ENCODE data around the gene ABCD1. TPM values are rescaled to one million over a fixed set of nuclear protein-coding genes. Genes with fewer than 3 reads are reported as not detected.
A peak's percentile ranks its signal among the peaks of the same experiment; 100 is the strongest.
"Not testable (repeated sequence)": the region's sequence is repeated elsewhere in the genome, so short reads cannot be mapped to it uniquely, and the experiment has no call there.

ABCD1 gene
- total RNA-seq, 1 donor from 2014 or later: 10.1 TPM

DNA sequence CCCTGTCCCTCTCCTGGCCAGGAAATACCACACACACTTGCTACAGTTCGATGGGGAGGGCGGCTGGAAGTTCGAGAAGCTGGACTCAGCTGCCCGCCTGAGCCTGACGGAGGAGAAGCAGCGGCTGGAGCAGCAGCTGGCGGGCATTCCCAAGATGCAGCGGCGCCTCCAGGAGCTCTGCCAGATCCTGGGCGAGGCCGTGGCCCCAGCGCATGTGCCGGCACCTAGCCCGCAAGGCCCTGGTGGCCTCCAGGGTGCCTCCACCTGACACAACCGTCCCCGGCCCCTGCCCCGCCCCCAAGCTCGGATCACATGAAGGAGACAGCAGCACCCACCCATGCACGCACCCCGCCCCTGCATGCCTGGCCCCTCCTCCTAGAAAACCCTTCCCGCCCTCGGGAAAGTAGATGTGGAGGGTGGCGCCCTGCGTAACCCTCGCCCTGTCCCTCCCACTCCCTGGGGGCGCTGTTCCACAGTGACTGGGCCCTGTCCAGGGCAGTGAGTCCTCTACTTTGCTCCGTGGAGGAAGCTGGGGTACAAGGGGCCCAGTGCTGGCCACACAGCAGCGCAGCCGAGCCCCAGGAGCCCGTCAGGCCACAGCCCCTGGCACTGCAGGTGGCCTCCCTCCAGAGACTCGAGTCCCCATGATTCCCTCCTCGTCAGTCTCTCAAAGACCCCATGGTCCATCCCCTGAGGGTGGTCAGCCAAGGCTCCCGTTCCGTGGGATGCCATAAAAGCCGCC, 19.0 kb downstream of the ABCD1 start:
- DNase-seq (ENCODE audit: low spot score) (peak; percentile 76), ATAC-seq (peak; percentile 62)
- intact Hi-C loops (cut with DNase I): not testable (repeated sequence)

DNA sequence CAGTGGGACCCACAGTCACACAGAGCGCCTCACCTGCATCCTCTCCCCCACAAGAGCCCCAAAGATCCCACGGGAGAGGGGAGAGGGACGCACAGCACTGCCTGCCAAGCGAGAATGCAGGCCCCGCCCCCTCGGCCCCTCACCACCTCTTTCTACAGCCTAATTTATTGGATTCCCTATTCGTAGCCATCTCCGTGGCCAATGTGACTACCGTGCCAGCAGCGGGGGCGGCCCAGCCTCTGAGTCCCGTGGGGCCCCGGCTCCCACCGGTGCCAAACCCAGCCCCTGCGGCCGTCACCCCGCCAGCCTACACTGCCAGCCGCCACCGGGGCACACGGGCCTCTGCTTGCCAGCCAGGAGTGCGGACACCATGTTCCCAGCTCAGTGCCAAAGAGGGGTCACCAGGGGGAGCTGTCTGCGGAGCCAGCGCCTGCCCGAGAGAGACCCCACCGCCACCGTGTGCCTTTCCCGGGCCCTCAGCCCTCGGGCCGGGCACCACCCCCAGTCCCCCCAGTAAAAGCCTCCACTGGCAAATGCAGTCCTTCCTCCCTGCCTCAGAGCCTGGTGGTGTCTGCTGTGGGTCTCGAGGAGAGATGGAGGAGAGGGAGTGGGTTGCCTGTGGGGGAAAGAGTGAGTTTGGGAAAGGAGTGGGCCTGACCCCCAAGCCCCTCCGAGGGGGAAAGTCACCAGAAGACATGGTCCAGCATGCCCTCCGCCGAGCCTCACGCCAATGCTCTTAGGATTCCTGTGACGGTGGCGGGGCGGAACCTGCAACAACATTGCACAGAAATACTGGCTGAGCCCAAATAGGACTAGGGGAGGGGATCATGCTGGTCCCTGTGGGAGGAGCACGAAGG, 19.8 kb downstream of the ABCD1 start:
- DNase-seq (ENCODE audit: low spot score) (no peak), ATAC-seq (no peak)
- intact Hi-C loops (cut with DNase I): no loop called here

DNA sequence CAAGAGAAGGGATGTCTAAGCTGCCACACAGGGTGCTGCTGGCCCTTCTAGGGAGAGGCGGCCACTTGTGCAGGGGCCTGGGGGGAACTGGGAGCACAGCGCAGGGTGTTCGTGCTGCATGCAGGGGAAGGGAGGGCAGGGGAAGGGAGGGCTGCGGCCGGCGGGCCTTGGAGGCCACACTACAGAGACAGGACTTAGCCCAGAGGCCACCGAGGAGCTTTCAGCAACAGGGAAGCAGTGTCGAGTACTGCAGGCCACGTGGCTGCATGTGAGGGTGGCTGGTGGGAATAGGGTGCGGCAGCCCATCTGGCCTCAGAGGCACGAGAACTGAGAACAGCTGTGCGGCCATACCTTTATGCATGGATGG, 20.4 kb downstream of the ABCD1 start:
- DNase-seq (ENCODE audit: low spot score); intact Hi-C loops (cut with DNase I); ATAC-seq: not testable (repeated sequence)

DNA sequence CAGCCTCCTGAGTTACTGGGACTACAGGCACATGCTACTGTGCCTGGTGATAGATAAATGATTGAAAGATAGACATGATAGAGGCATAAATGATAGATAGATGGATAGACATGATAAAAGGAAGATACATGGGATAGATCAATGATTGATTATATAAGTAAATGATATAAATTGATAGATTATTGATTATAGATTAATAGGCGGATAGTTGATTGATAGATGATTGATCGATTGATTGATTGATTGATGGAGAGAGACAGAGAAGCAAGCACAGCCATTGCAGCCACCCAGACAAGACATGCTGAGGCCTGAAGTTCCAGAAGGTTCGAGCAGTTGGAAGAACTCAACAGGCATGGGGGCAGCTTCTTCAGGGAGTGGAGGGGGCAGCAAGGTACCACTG, 21.7 kb downstream of the ABCD1 start:
- DNase-seq (ENCODE audit: low spot score): no peak
- ATAC-seq: no peak
- intact Hi-C loops (cut with DNase I): no loop called here

DNA sequence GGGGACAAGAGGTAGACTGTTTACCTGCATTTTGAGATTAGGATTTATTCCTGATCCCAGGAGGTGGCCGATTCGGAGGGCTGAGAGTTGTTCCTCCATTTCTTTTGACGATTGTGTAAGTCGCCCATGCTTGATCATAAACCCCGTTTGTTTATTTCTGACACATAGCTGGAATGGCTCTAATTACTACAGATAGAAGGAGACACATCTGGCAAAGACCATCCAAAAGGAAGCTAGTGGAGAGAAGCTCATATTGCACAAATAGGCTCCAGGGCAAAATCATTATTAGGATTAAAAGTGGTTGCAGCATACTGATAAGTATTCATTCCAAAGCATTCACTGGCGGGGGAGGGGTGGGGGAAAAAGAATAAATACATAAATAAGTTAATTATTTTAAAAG, 22.3 kb downstream of the ABCD1 start:
- DNase-seq (ENCODE audit: low spot score); ATAC-seq; intact Hi-C loops (cut with DNase I): not testable (repeated sequence)

DNA sequence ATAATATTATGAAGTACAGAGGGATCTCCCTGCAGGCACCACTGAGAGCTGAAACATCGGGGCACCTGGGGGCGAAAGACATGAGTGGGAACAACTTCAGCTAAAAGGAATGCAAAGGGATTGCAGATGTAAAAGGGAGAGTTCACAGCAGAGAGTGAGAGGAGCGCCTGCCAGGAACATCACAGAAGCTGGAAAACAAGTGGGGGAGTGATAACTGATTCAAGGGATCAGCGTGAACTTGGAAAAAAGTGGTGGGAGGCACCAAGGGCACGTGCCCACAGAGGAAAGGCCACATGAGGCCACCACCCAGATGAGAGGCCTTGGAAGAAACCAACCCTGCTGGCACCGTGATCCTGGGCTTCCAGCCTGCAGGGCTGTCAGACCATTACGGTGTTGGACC, 24.4 kb downstream of the ABCD1 start:
- ATAC-seq; intact Hi-C loops (cut with DNase I): not testable (repeated sequence)

DNA sequence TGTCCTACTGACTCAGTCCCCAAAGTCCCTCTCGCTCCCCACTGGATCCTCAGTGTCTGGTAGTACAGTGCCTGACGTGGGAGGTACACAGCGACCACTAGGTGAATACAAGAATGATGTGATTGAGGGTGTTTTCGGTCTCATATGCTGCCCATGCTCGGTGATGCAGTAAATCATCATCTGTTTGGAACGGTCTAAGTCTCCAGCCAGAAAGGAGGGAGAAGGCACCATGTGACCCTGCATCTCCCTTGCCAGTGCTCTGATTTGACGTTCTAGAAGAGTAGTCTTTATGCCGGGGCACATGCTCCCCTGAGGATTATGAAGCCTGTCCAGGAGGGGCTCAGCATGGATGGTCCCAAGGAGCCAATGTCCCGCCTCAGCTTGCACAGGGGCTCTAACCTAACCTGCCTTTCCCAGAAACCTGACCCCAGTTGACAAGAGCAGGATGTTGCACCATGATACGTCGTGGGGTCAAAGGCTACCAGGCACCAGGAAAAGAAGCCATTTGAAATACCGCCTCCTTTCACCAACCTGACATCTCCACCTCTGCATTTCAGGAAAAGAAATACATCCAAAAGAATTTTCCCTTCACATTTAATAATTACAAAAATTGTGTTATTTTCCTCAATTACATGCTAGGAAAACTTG, 25.6 kb downstream of the ABCD1 start:
- DNase-seq (ENCODE audit: low spot score) (no peak), ATAC-seq (no peak)
- intact Hi-C loops (cut with DNase I): no loop called here

More for the DNA sequence above, 24.4 kb downstream of the ABCD1 start:
- not testable (repeated sequence) for DNase-seq (ENCODE audit: low spot score)

DNA sequence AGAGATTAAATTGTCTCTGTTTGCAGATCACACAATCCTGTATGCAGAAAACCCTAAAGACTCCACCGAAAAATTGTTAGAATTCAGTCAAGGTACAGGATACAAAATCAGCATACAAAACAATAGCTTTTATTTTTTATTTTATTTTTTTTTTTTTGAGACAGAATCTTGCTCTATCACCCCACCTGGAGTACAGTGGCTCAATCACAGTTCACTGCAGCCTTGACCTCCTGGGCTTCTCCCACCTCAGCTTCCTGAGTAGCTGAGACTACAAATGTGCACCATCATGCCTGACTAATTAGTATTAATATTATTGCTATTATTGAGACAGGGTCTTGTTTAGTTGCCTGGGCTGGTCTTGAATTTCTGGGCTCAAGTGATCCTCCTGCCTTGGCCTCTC, 30.5 kb downstream of the ABCD1 start:
- intact Hi-C loops (cut with DNase I): no loop called here
- ATAC-seq: no peak
- no peak for DNase-seq (ENCODE audit: low spot score)

DNA sequence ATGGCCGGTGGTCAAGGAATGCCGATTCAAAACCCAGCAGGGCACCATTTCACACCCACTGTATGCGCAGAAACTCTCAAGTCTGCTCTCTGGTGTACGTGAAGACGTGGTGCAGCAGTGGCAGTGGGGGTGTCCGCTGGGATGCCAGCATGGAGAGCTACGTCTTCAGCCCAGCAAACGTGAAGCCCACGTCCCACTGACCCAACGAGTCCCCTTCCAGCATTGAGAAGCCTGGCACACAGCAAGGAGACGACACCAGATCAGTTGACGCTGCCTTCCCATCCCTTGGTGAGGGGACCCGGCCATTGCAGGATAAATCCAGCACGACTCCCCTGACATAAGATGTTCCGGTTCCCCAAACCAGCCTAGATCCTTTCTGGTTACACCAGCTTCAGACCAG, 37.2 kb downstream of the ABCD1 start:
- intact Hi-C loops (cut with DNase I): no loop called here
- peak; percentile 45 for DNase-seq (ENCODE audit: low spot score)
- ATAC-seq: no peak

DNA sequence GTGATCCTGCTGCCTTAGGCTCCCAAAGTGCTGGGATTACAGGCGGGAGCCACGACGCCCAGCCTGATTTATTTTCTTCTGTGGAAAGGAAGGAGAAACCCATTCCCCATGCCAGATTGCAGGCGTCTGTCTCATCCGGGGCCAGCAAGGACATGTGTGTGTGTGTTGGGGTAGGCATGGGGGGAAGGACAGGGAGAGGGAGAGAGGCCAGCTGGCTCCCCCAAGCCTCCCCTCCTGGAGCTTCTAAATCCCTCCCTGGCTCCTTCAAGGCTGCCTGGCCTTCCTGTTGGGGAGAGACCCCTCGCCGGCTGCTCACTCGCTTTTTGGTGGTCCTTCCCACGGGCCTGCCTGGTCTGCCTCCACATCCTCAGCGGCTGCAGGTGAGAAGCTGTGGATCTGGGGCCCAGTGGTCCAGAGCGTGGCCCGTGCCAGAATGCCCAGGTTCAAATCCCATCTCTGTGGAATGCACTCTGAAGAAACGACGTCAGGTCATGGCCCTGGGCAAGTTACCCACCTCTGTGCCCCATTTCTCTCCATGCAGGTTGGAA, 38.0 kb downstream of the ABCD1 start:
- ATAC-seq: no peak
- intact Hi-C loops (cut with DNase I): no loop called here
- DNase-seq (ENCODE audit: low spot score): peak; percentile 51

DNA sequence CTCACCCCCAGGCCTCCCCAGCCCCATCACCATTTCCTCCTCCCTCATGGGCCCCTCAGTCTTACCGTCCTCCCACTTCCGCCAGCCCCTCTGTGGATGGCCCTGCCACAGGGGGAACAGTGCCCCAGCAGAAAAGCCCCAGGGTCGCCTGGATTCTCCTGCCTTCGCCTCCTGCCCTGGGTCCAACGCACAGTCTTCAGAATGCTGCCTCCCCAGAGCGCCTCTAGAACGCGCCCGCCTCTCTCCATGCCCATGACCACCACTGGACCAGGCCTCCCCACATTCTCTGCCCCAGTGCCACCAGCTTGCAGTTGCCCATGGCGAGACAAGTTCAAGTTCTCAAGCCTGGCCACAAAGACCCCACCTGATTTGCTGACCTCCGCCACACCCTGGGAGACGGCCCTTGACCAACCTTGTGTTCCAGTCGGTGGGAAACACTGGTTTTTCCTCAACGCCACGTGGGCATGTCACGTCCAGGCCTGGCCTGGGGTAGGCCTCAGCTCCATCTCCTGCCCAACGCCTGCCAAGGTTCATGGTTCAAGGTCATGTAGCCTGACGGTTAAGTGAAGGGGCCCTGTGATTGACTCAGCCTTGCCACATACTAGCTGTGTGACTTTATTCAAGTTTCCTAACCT, 38.8 kb downstream of the ABCD1 start:
- ATAC-seq: no peak
- DNase-seq (ENCODE audit: low spot score): peak; percentile 60
- intact Hi-C loops (cut with DNase I): no loop called here

DNA sequence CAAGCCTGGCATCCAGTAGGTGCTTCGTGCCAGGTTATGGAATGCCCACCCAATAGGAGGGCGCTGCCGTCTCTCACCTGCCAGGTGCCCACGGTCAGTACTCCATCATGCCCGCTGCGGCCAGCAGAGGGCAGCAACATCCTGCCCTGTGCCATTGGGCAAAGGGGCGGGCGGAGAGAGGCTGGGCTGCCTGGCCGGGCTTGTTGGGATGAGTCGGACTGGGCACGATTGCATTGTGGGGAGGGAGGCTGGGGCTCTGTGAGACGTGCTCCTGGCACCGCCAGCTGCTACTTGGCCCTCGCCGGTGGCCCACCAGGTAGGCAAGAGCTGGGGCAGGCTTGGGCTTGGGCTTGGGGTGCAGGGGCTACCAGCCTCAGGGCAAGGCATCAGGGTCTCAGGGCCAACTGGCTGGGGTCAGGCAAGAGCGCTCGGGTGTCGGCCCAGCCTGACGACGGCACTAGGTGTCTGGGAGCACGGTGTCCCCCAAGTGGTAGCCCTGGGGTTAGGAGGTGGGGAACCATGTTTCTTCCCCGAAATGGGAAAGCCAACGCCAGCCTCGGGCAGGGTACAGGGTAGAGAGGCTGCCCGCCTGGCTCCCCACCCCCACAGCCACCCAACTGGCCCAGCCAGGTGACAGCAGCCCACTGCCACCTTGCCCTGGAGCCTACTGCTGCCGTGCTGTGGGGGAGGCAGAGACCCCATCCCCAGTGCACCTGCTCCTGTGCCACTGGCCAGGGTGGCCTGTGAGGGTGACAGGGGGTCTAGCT, 39.5 kb downstream of the ABCD1 start, which contains the start of gene PLXNB3:
Gene PLXNB3 (plus strand): TSS at position 261 of the 767 bp plus-strand sequence. CDS start 1,287 bp downstream, outside the sequence.
- DNase-seq (ENCODE audit: low spot score) (peak; percentile 90), ATAC-seq (peak; percentile 76)
- intact Hi-C loops (cut with DNase I): no loop called here

DNA sequence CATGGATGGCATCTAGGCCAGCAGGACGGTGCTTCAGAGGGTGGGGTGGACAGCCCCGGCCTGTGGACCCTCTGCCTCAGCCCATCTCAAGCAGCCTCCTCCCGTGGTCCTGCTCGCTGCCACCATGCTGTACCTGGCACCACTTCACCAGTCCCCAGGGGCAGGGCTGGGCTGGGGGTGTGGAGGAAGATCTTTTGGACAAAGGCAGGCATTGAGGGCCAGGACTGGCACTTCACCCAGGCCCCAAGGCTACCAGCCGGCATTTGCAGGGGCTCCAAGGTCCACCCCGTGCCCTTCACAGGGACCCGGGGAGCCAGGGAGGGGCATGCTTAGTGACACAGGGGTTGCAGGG, 40.1 kb downstream of the ABCD1 start:
- DNase-seq (ENCODE audit: low spot score): no peak
- ATAC-seq: no peak
- intact Hi-C loops (cut with DNase I): loop anchor here (5.0 kb wide), 1 partner anchor 188 kb away; no protein-coding TSS in a partner anchor

DNA sequence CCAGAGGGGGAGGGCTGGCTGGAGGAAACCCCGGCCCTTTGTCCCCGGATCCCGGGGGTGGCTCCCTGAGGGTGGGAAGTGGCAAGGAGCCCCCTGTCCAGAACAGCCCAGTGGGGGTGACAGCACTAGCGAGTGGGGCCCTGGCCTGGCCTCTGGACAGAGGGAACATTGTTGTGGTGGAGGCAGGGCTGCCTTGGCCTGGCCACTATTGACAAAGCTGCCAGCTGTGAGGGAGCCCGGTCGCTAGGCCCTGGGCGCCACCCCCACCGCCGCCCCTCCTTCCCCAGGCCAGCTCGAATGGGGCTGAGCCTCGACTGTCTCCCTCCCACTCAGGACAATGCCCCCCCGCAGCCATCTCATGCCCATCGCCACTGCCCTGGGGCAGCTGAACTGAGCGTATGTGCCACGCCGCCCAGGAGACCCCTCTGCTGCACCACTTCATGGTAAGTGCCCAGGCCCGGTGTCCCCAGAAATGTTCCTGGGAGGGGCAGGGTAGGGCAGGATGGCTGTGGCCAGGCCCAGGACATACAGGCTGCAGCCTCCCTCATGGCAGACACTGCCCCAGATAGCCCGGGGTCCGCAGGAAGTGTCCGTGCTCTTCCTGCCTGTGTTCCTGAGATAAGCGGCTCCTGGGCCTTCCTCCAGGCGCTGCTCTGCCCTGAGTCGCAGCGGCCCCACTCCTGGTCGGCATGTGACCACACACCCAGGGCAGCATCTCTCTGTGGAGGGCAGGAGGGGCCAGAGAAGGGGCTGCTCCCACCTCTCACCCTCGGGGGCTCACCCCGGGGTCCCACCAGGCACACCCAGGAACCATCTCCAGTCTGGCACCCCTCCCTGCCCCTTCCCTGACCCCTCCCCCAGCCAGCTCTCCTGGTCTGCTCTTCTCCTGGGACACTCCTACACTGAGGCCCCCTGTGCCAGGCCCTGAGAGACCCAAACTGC, 40.8 kb downstream of the ABCD1 start:
- intact Hi-C loops (cut with DNase I): loop anchor here (5.0 kb wide), 1 partner anchor 187 kb away; no protein-coding TSS in a partner anchor
- ATAC-seq (peak; percentile 75), DNase-seq (ENCODE audit: low spot score) (peak; percentile 77)

DNA sequence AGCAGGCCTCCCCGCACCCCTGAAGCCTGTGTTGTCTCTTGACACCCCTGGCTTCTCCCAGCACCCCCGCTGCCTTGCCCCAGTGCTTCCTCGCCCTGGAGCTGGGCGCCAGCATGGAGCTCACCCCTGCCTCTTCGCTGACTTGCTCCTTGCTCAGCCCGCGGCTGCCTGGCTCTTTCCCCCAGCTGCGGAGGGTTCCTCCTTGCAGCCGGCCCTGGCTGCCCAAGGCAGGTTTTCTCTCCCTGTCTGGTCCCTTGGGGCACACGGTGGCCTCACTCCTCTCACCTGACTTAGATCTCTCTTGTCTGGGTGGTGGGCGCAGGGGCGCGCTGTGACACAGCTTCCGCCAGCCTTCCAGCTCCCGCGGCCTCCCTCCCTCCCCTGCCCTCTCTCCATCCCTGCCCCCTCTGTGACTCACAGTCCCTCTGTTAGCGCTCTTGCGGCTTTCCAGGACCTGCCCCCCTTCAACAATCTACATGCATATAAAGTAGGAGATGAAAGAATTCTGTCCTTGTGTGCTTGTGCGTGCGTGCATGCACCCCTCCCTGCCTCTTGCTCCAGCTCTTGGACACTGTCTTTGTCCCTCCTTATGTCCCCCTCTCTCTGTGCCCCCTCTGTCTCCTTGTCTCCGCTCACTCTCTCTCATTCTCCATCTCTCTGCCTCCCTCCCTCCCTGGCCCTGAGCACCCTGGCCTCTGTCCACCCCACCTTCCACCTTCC, 41.6 kb downstream of the ABCD1 start:
- ATAC-seq (peak; percentile 26), DNase-seq (ENCODE audit: low spot score) (peak; percentile 61)
- intact Hi-C loops (cut with DNase I): loop anchor here (5.0 kb wide), 1 partner anchor 186 kb away; no protein-coding TSS in a partner anchor

All from sciatic nerve (tissue), 2 donors.